ENCODE data around the gene YPEL5.
A peak's percentile ranks its signal among the peaks of the same experiment; 100 is the strongest.
"Not testable (repeated sequence)": the region's sequence is repeated elsewhere in the genome, so short reads cannot be mapped to it uniquely, and the experiment has no call there.

YPEL5 gene

DNA sequence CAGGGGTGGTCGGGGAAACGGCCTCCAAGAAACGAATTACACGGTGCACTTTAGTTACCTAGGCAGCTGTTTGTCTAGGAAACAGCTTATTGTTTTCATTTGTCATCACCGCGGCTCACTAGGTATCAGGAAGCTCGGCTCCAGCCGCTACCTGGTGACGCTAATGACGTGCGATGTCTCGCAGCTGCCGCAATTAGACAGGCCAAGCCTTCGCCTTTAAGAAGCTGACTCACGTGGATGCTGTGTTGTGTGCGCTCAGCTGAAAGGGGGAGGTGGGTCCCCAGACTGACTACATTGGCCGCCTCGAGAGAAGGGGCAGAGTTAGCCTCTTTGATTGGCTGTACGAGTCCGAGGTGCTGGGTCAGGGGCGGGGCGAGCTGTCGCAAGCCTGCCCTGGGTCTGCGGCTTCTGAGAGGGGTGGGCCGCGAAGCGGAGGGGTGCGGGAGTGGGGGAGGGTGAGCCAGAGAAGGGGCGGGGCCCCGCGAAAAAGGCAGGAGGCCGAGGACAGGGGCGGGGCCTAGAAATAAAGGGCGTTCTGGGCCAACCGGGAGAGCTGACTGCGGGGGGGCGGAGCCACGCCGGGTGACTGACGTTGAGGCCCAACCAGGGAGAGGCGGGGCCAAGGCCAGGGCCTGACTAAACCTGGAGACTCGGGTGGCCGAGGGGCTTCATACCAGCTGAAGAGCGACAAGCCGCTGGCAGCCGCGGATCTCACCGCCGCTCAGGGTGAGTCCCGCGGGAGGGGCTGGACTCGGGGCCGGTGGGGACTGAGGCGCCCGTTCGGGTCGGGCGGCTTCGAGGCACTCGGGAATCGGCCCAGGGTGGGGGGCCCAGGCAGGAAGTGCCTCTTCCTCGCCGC lies at the start of gene YPEL5:
Gene YPEL5, plus strand, starts transcription at position 671 of the 859 bp plus-strand sequence. CDS start 9,645 bp downstream, outside the sequence.
- DNase-seq, result peak; percentile 100

DNA sequence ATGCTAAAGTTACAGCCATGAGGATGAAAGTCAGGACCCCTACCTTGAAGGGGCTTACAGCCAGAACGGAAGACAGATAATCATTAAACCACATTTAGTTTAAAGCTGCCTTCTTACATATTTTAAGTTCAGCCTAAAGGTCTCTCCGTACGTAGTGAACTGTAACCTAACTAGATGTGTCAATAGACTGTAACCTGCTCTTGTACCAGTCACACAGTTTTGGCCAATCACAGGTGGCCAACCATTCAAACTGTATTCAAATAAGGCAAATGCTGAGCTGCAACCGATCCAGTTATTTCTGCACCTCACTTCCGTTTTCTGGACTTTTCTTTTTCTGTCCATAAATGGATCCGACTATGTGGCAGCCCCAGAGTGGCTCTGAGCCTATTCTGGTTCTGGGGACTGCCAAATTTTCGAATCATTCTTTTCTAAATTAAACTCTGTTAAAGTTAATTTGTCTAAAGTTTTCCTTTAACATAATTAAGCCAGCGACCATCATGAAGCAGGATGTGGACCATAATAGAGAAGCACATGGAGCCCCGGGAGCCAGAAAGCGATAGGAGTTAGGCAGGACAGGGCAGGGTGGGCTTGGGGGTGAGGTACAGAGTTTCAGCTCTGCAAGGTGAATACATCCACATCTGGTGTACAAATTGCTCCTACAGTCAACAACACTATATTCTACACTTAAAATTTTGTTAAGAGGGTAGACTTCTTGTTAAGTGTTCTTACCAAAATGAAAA lies 48.4 kb upstream of the YPEL5 start:
- DNase-seq, result no peak

DNA sequence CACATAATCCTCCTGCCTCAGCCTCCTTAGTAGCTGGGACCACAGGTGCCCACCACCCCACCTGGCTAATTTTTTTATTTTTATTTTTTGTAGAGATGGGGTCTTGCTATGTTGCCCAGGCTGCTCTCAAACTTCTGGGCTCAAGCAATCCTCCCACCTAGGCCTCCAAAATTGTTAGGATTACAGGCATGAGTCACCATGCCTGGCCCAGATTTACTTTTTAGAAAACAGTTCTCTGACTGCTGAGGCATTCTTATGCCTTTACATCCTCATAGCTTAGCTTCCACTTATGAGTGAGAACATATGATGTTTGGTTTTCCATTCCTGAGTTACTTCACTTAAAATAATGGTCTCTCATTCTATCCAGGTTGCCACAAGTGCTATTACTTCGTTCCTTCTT lies 47.4 kb upstream of the YPEL5 start:
- not testable (repeated sequence) for DNase-seq

DNA sequence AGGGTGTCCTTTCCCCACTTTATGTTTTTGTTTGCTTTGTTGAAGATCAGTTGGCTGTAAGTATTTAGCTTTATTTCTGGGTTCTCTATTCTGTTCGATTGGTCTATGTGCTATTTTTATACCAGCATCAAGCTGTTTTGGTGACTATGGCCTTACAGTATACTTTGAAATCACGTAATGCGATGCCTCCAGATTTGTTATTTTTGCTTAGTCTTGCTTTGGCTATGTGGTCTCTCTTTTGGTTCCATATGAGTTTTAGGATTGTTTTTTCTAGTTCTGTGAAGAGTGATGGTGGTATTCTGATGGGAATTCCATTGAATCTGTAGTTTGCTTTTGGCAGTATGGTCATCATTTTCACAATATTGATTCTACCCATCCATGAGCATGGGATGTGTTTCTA lies 46.1 kb upstream of the YPEL5 start:
- DNase-seq, result not testable (repeated sequence)

DNA sequence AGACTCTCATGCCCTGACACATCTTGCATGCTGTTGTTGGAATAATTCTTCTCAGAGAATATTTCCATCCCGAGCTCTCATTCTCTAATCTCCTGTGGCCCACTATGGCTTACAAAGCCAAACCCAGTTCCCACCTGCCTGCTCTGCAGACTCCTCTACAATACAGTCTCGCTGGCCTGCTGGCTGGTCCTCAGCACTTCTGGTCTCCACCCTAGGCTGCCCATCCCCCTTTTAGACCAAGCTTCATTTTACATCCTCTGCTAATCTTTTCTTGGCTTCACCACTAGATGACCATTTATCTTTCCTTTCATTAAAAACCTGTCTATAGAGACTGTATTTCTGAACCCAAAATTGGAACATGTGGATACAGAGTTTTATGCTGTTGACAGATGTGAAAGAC lies 42.5 kb upstream of the YPEL5 start:
- DNase-seq, result no peak

DNA sequence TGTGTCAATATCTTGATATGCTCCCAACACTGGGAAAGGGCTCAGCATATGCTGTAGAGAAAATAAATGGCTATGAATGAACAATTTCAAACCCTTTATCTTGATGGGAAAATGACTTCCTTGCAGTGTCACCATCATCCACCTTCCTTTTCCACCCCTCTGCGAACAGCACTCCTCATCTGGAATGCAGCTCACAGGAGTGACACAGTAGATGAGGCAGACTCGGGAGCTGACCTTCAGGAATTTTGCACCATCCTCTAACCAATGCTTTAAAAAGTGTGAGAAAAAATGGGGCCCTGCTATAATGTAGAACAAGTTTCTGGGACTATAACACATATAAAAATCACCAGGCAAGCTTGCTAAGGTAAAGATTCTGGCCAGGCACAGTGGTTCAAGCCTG lies 41.3 kb upstream of the YPEL5 start:
- no peak for DNase-seq

DNA sequence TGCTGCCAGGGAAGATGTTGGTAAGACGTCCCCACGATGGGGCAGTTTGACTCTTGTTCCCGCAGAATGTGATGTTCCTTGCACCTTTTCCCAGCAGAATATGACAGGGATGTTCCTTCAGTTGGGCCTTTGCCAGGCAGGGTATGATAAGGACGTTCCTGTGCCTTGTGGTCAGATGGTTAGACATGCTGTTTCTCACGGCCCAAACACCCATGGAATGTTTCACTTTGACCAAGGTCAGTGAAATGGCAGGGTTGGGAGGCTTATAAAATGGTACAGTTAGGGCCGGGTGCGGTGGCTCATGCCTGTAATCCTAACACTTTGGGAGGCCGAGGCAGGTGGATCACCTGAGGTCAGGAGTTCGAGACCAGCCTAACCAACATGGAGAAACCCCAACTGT lies 40.3 kb upstream of the YPEL5 start:
- no peak for DNase-seq

DNA sequence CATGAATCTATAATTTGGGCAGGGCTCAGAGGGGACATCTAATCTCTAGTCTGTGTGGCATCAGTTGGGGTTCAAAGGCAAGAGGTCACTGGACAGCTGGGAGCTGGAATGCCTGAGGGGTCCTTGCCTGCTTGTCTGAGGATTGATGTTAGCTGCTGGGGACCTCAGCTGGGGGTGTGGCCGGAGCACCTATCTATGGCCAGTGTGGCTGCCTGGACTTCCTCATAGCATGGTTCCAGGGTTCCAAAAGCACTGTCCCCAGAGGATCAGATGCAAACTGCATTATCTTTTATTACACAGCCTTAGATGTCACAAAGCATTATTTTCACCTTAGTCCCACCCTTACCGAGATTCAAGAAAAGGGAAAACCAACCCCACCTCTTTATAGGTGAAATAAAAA lies 38.6 kb upstream of the YPEL5 start:
- no peak for DNase-seq

DNA sequence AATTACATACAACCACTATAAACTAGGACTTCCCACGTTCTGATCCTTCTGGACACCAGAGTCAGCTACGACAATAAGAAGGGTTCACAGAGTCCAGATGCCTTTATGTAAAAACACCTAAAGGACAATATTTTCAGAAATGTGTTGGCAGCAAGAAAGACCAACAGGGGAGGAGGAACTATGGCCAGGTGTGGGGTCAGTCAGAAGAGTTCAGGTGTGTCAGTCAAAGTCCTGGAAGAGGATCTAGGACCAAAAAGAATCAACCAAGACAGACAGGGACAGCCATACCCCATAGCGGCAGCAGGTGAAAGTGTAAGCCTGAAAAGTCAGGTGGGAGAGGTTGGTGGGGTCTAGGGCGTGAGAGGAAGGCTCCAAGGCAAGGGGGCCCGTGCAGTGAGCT lies 38.0 kb upstream of the YPEL5 start:
- DNase-seq, result no peak

DNA sequence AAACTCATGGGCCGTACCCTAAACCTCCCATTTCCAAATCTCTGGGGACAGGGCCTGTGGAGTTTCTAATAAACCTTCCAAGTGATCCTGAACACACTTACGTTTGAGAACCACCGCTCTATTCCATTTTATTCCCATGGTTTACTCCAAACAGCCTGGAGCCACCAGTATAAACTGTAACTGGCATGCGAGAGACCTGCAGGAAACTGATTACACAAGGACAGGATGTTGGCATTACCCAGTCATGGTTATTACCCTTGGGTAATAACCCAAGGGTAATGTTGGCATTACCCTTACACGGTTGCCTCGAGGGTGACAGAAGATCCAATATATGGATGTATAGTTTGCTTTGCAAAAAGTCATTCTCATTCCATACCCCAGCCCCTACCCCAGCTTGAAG lies 37.0 kb upstream of the YPEL5 start:
- DNase-seq, result no peak

DNA sequence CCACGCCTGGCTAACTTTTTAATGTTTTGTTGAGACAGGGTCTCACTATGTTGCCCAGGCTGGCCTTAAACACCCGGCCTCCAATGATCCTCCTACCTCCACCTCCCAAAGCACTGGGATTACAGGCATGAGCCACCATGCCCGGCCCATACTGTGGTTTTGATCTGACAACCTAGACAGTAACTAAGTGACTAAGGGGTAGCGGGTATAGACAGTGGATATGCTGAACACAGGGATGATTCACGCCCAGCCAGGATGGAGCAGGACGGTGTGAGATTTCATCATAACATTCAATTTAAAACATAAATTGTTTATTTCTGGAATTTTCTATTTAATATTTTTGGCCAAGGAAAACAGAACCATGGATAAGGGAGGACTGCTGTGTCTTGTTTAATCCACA lies 36.0 kb upstream of the YPEL5 start:
- no peak for DNase-seq

DNA sequence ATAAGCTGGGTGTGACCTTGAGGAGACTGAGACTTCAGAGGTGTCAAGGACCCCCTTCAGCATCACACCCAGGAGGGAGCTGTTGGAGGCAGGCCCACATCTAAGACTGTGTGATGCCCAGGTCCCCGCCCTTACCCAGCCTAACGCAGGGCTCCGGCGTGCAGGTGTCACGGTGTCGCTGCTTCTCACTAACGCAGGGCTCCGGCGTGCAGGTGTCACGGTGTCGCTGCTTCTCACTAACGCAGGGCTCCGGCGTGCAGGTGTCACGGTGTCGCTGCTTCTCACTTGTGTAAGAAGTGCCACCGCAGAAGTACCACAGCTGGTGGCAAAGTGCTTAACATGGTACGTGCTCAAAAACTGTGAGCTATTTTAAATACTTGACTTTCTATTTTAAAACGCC lies 35.6 kb upstream of the YPEL5 start:
- DNase-seq, result not testable (repeated sequence)

DNA sequence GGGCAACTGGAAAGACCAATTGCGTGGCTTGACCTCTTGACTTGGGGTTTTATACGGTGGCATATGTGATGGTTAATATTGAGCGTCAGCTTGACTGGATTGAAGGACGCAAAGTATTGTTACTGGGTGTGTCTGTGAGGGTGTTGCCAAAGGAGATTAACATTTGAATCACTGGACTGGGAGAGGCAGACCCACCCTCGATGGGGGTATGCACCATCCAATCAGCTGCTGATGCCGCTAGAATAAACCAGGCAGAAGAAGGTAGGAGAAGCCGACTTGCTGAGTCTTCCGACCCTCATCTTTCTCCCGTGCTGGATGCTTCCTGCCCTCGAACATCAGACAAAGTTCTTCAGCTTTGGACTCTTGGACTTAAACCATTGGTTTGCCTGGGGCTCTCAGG lies 34.2 kb upstream of the YPEL5 start:
- DNase-seq, result no peak

DNA sequence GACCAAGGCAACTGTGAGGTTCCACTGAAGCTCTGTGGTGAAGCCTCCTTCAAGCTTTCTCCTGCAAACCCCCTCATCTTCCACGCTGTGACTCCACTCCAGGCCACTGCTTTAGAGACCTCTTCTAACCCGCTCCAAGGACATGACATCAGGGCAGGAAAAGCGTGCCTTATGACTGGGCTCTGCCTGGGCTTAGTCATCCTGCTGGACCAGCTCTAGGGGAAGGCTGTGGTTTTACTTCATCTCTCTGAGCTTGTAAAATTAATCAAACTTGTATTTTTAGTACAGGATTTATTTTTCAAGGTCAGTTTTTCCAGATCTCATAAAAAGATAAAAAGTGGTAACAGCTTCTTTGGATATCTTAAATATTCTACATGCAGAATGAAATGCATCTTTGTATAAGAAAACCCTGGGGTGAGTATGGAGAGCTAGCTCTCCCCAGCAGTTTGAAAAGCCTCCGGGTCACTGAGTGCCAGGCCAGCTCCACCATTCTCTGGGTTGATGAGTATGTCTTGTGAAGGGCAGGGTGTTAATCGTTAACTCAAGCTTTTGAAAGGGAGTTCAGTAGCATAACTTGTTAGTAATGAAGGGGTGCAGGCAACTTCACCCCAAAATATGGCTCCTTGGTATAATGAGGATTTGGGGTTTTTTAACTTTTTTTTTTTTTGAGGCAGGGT lies 33.1 kb upstream of the YPEL5 start:
- DNase-seq, result no peak

DNA sequence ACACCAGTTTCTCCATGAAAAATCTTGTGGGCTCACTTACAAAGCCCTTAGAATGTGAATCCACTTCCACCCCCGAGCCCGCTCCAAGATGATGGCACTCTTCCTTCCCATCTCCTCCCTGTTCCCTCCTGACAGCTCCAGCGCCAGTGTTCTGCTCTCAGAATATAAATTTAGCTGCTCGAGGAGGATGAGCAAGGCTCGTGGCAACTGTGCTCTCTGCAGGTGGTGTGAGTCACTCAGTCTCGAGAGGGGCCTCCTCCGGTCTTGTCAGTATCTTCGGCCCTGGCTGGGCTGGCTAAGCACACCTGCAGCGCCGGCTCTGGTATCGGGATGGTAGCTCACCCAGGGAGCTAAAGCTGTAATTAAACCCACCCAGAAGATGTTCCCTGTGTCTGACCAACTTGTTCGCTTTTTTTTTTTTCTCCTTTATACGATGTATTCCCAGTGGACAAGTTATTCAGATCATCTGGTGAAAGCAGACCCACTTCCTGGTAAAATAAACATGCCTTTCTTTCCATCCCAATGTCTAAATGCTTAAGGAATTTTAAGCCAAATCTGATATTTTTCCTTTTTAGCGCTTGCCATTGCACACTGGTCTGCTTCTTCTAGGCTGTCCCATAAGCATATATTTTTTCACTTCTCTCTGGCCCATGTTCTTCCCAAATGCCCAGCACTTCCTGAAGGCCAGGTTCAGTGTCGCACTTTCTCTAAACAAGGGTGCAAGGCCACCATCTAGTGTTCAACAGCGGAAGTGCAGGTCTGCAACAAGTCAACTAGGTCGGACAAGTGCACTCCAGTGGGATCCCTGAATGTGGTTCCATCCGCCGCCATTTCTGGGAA lies 31.4 kb upstream of the YPEL5 start:
- peak; percentile 86 for DNase-seq

DNA sequence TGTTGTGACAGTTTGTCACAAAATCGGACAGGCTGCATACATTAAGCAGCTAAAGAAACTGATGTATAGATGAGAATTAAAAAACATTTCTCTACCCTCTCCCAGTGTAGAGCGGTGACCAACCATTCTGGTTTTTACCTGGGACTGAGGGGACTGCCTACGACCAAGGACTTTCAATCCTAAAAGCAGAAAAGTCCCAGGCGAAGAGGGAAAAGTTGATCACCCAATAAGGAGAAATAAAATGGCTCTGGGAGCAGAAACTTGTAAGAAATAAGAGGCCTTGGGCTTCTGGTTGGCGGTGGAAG lies 30.9 kb upstream of the YPEL5 start:
- no peak for DNase-seq

DNA sequence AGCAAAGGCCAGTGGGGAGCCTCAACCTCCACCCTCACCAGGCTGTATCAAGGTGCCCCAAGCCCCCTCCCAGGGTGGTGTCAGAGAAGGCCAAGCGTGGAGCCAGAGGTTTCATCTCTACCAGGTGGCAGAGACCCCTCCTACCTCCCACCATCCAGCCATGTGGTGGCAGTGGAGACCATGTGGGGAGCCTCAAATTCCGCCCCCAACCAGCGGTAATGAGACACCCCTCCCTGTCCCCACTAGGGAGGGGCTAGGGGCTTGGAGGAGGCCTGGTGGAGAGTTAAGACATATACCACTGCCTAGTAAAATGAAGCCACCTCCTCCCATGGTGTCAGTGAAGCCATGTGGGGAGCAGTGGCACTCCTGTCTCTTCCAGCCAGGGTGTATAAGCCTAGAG lies 24.4 kb upstream of the YPEL5 start:
- DNase-seq, result no peak

DNA sequence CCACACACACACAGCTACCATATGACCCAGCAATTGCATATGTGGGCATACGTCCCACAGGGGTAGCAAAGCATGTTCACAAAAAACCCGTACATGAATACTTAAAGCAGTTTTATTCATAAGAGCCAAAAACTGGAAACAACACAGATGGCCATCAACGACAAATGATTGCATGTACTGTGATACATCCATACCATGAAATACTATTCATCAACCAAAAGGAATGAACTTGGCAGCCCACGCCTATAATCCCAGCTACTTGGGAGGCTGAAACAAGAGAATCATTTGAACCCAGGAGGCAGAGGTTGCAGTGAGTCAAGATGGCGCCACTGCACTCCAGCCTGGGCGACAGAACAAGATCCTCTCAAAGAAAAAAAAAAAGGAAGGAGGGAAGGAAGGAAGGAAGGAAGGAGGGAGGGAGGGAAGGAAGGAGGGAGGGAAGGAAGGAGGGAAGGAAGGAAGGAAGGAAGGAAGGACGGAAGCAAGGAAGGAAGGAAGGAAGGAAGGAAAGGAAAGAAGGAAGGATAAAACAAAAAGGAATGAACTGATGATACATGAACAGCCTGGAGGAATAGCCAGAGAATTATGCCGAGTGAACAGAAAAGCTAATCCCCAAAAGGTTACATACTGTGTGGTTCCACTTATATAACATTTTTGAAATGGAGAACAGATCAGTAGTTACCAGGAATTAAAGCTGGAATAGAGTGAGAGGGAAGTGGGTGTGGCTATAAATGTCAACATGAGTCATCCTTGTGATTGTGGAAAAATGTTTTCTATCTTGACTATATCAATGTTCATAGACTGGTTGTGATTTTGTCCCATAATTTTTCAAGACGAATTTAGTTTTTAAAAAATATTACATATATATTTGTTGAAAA lies 19.6 kb upstream of the YPEL5 start:
- no peak for DNase-seq

DNA sequence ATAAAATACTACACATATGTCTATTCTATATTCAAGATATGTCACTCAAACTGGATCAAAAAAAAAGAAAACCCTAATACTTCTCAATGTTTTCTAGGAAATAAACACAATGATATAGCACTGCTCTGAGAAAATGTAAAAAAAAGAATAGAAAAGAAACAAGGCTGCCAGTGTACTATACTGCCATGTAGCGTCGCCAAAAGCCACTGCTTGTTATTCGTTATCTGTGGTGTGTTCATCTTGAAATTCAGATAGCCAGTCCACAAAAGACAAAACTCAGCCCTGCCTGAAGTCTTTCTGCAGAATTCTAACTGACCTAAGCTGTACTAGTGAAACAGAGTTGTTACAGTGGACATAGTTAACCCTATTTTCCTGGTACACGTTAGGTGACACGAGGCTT lies 12.2 kb upstream of the YPEL5 start:
- no peak for DNase-seq

DNA sequence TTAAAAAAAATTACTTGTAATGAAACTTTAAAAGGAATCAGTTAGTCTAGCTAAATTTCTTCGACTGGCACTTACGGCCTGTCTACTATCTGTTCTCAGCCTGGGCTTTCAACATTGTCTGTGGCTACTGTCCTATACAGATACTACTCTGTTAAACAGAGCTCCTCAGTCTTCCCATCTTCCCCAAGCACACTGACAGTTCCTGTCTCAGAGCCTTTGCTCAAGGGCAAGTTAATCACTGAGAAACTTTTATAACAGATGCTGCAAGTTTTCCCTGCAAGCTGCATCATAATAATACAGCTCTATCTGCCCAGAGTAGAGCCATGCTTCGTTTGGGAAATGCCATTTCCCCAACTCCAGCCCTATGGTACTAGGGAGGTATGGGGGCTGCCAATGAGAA lies 11.3 kb upstream of the YPEL5 start:
- no peak for DNase-seq

DNA sequence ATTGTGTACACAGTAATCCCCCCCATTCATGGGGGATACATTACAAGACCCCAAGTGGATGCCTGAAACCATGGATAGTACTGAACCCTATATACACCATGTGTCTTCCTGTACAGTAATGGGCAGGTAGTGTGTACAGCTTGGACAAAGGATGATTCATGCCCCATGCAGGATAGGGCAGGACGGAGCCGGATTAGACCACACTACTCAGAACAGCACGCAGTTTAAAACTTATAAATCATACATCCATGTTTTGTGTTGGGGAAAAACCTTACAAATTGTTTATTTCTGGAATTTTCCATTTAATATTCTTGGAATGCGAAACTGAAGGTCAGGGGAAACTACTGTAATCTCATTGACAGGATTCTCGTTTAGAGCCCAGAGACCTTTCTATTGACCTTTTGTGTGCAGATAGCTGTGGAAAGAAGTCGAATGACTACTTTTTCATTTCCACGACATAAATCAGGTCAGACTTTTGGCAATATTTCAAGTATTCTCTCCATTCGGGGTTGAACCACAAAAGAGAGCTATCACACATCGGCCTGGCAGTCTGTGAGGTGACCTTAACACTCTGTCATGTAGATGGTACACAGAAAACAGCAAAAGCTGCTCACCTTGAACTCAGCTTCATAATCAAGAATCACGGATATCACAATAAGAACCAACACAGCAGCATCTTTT lies 9.9 kb upstream of the YPEL5 start:
- no peak for DNase-seq
